HG03280 (cell line): ENCODE results near the gene UGT1A10.

Experiments used
- ATAC-seq: cut with Tn5 transposase; IDR thresholded peaks from one replicate; pipeline ENCODE4 v1.9.1; 2021; ENCODE audit warnings: mild to moderate bottlenecking, moderate library complexity; ENCODE audit not compliant: unreplicated experiment

The UGT1A10 gene

DNA sequence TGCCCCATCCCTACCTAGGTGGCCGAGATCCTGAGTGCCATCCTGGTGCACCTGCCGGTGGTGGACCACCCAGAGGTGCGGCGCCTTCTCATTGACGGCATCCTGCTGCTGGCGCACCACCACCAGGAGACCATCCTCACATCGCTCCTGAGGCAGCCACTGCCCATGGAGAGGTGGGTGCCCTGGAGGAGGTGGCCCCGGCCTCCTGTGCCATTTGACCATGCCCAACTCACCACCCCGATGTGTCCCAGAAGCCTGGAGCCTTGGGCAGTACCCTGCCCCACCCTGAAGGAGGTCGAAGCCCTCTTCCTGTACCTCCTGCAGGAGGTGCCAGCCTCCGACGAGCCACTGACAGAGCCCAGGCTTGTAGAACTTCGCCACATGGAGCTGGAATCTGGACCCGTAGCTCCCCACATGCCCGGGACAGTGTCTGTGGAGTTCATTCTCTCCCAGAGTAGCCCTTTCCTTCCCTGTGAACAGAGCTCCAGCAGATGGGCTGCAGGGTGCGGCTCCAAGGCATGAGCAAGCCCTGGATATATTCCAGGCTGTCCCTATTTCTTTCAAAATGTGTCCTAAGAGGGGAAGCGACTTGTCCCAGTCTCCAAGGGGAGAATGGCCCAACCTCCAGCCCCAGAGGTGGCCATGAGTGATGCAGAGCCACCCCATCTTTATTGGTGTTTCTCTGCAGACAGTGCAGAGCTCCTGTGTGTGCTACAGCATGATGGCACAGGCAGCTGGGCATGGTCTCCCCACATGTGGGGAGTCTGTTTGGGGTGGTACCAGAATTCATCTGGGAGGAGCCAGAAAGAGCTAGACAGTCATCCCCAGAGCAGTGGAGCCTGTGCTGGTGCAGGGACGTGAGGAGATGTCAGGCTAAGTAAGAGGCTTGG lies 183.9 kb downstream of the UGT1A10 start:
- ATAC-seq, result no peak

DNA sequence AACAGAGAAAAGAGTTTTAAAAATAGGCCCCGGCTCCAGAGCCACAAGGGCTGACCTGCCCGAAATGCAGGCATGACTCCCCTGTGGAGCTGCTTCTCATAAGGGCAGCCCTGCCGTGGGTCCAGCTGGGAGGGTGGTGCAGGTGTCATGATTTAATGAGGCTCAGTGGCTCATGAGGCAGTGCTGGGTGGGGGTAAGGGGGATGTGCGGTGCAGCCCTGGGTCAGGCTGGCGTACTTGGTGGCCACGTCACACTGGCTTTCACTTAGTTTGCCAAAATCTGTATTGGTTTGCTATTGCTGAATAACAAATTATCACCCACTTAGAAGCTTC lies 184.5 kb downstream of the UGT1A10 start:
- ATAC-seq, result no peak

DNA sequence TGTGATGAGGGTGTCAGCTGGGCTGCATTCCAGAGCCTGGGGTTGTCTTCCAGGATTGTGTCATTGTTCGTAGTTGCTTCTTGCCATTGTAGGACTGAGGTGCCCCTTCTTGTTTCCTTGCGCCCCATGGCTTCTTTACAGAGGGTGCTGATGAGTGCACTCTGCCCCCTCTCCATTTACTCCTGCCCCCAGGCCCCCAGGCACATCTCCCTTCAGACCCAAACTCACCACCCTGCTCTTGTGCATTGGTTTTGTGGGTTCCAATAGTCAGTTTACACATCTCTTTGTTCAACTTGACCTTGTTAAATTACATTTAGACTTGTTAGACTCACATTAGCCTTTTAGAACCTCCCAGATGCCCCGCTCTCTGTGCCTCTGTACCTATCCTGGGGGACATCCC lies 184.9 kb downstream of the UGT1A10 start:
- ATAC-seq, result no peak

DNA sequence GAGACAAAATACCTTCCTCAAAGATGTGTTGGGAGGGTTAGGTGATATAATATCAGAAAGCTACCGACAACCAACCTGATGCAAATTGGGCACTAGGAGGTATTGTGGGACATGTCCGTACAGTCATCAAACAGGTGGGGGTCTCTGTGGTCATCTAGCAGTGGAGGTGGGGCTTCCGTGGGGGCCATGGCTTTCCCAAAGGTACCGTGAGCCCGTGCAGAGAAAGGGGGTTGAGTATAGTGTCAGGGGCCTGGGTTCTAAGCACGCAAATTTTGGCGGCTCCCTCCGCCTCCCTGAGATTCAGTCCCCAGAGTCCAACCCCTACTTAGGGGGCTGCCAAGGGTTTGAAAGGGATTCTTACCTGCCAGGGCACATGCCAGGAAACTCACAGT lies 185.5 kb downstream of the UGT1A10 start:
- ATAC-seq, result no peak

DNA sequence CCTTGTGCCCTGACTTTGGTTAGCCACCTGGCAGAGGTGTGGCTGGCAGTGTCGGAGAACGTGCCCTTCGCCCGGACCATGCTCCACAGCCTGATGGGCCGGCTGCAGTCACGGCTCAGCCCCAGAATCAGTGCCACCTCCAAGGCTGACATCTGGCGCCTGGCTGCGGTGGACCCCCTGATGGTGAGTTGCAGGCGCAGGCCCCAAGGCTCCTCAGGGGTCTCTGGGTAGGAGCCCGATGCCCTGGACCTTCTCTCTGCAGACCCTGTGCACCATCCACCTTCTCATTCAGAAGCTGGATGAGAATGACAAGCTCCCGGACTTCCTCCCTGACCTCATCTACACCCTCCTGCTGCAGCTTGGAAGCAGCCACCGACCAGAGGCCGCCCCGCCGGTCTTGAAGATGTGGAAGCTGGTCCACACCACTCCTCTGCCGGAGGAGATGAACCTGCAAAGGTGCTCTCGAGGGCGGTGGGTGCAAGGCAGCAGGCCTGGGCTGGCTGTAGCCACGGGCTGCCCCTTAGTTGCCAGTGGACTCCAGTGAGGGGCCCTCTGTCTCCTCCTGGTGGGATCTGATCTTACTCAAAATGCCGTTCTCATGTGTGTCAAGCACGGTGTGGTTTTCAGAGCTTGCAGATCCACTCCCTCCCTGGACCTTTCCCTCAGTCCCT lies 186.0 kb downstream of the UGT1A10 start:
- ATAC-seq, result no peak
